ENCODE results near the gene RFX1. TPM values are rescaled to one million over a fixed set of nuclear protein-coding genes. Genes with fewer than 3 reads are reported as not detected.

The RFX1 gene
- total and polyA plus RNA-seq, 9 of the 15 experiments (the other 6 are each of a cell fraction or from before 2014, with no cell fraction given) = 0.14 to 19.3 (median 1.2) TPM

DNA sequence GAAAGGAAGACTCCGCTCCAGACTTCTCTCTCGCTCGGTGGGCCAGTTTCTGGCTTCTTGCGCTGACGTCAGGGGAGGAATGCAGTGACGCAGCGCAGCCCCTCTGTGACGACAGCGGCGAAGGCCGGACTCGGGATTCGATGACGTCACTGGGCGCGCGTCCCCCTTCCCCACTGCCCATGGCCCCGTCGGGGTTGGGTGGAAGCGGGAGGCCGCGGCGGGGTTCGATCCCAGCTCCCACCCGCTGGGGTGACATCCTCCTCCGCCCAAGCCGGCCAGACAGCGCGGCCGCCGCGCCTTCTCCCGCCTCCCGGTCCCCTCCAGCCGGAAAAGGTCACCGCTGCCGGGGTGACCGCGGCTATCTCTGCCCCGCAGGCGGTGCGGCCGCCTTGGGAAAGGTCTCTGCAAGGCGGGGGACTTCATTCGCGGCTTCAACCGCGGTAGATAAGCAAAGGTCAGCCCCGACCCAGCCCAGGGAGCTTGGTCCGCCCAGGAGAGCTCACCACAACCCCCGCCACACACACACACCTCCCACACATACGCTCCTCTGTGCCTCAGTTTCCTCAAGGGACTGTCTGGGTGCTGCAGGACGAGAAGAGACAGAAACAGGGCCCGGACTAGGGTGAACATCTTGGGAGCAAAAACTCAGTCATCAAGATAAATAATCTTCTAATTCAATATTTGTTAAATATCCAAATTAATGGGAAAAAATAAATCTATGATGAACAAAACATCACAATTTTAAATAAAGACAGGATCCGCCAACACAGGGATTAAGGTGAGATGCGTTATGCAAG, 844 bp upstream of the RFX1 start (continued):
- peak; percentile 98 for TF ChIP-seq JUND (IDR thresholded peaks at IDR 0.05; ENCODE audit: borderline replicate concordance, low read depth, low read length)
- TF ChIP-seq JUND (tag; IDR thresholded peaks at IDR 0.05; ENCODE audit: borderline replicate concordance, low read depth, low read length) = peak; percentile 99
- TF ChIP-seq, protein P1, sequence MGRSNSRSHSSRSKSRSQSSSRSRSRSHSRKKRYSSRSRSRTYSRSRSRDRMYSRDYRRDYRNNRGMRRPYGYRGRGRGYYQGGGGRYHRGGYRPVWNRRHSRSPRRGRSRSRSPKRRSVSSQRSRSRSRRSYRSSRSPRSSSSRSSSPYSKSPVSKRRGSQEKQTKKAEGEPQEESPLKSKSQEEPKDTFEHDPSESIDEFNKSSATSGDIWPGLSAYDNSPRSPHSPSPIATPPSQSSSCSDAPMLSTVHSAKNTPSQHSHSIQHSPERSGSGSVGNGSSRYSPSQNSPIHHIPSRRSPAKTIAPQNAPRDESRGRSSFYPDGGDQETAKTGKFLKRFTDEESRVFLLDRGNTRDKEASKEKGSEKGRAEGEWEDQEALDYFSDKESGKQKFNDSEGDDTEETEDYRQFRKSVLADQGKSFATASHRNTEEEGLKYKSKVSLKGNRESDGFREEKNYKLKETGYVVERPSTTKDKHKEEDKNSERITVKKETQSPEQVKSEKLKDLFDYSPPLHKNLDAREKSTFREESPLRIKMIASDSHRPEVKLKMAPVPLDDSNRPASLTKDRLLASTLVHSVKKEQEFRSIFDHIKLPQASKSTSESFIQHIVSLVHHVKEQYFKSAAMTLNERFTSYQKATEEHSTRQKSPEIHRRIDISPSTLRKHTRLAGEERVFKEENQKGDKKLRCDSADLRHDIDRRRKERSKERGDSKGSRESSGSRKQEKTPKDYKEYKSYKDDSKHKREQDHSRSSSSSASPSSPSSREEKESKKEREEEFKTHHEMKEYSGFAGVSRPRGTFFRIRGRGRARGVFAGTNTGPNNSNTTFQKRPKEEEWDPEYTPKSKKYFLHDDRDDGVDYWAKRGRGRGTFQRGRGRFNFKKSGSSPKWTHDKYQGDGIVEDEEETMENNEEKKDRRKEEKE (IDR thresholded peaks at IDR 0.05; ENCODE audit: borderline replicate concordance in 1 of 2, control insufficient read depth in 1 of 2, low read depth in 2 of 2, low read length in 1 of 2) = peak in 1 of 2 experiments; percentile 77; a peak in 1 of 4 replicates
- TF ChIP-seq MAZ (CRISPR knock-in tag; conservative IDR thresholded peaks at IDR 0.05 in 1 of 2, IDR thresholded peaks at IDR 0.05 in 1 of 2) = peak; percentile 97 to 99
- TF ChIP-seq, protein P2, sequence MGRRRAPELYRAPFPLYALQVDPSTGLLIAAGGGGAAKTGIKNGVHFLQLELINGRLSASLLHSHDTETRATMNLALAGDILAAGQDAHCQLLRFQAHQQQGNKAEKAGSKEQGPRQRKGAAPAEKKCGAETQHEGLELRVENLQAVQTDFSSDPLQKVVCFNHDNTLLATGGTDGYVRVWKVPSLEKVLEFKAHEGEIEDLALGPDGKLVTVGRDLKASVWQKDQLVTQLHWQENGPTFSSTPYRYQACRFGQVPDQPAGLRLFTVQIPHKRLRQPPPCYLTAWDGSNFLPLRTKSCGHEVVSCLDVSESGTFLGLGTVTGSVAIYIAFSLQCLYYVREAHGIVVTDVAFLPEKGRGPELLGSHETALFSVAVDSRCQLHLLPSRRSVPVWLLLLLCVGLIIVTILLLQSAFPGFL (CRISPR knock-in tag; IDR thresholded peaks at IDR 0.05) = no peak
- TF ChIP-seq, protein P3, sequence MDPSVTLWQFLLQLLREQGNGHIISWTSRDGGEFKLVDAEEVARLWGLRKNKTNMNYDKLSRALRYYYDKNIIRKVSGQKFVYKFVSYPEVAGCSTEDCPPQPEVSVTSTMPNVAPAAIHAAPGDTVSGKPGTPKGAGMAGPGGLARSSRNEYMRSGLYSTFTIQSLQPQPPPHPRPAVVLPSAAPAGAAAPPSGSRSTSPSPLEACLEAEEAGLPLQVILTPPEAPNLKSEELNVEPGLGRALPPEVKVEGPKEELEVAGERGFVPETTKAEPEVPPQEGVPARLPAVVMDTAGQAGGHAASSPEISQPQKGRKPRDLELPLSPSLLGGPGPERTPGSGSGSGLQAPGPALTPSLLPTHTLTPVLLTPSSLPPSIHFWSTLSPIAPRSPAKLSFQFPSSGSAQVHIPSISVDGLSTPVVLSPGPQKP (CRISPR knock-in tag; IDR thresholded peaks at IDR 0.05) = no peak
- peak; percentile 84 for TF ChIP-seq FOSL1 (tag; conservative IDR thresholded peaks at IDR 0.05)
- TF ChIP-seq, protein P4, sequence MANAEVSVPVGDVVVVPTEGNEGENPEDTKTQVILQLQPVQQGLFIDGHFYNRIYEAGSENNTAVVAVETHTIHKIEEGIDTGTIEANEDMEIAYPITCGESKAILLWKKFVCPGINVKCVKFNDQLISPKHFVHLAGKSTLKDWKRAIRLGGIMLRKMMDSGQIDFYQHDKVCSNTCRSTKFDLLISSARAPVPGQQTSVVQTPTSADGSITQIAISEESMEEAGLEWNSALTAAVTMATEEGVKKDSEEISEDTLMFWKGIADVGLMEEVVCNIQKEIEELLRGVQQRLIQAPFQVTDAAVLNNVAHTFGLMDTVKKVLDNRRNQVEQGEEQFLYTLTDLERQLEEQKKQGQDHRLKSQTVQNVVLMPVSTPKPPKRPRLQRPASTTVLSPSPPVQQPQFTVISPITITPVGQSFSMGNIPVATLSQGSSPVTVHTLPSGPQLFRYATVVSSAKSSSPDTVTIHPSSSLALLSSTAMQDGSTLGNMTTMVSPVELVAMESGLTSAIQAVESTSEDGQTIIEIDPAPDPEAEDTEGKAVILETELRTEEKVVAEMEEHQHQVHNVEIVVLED (CRISPR knock-in tag; IDR thresholded peaks at IDR 0.05) = peak; percentile 60
- peak; percentile 12 for TF ChIP-seq TBP (optimal IDR thresholded peaks at IDR 0.05; ENCODE audit: low read depth, low read length)
- no peak for TF ChIP-seq HEY1 (CRISPR knock-in tag; IDR thresholded peaks at IDR 0.05; ENCODE audit: borderline replicate concordance)
- no peak for TF ChIP-seq EWSR1 (IDR thresholded peaks at IDR 0.05; ENCODE audit: borderline replicate concordance, low read depth, partially characterized antibody)
